ENCODE results near the gene HSF5. TPM values are rescaled to one million over a fixed set of nuclear protein-coding genes. Genes with fewer than 3 reads are reported as not detected.
A peak's percentile ranks its signal among the peaks of the same experiment; 100 is the strongest.

Gene HSF5
- total and polyA plus RNA-seq, 2 of the 13 experiments (the other 11 are each of a cell fraction or from before 2014, with no cell fraction given) = not detected

DNA sequence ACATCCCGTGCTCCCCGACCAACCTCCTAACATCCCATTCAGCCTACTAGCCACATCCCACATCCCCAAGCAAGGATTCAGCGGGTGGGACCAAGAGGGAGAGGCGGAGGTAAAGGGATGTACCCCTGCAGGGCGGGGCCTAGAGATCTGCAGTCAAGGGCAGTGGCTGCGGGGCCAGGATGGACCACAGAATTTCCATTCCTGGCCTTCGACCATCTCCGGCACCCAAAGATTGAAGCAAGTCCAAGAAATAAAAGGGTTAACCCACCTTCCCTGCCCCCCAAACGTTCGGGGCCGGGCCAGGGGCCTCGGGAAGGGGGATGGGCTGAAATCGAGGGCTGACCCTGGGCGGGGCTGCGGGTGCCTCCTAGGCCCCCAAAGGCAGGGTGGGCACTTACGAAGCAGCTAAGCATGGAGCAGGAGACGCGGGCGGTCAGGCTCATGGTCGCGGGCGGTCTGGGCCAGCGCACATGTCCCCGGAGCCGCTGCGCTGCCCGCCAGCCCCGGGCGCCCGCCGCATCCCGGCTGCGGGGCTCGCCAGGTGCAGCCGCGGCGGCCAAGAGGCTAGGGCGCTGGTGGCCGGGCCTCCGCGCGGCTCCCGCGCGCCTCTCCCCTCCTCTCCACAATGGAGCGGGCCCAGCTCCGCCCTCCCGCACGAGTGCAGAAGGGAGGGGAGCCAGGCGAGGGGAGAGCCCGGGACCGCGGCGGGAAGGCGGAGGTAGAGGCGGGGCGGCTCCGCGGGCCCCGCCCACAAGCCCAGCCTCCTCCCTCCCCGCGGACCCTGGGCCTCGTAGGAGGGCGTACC lies 26.0 kb upstream of the HSF5 start, which contains the start of gene MTMR4 (continued):
- TF ChIP-seq, protein P1, sequence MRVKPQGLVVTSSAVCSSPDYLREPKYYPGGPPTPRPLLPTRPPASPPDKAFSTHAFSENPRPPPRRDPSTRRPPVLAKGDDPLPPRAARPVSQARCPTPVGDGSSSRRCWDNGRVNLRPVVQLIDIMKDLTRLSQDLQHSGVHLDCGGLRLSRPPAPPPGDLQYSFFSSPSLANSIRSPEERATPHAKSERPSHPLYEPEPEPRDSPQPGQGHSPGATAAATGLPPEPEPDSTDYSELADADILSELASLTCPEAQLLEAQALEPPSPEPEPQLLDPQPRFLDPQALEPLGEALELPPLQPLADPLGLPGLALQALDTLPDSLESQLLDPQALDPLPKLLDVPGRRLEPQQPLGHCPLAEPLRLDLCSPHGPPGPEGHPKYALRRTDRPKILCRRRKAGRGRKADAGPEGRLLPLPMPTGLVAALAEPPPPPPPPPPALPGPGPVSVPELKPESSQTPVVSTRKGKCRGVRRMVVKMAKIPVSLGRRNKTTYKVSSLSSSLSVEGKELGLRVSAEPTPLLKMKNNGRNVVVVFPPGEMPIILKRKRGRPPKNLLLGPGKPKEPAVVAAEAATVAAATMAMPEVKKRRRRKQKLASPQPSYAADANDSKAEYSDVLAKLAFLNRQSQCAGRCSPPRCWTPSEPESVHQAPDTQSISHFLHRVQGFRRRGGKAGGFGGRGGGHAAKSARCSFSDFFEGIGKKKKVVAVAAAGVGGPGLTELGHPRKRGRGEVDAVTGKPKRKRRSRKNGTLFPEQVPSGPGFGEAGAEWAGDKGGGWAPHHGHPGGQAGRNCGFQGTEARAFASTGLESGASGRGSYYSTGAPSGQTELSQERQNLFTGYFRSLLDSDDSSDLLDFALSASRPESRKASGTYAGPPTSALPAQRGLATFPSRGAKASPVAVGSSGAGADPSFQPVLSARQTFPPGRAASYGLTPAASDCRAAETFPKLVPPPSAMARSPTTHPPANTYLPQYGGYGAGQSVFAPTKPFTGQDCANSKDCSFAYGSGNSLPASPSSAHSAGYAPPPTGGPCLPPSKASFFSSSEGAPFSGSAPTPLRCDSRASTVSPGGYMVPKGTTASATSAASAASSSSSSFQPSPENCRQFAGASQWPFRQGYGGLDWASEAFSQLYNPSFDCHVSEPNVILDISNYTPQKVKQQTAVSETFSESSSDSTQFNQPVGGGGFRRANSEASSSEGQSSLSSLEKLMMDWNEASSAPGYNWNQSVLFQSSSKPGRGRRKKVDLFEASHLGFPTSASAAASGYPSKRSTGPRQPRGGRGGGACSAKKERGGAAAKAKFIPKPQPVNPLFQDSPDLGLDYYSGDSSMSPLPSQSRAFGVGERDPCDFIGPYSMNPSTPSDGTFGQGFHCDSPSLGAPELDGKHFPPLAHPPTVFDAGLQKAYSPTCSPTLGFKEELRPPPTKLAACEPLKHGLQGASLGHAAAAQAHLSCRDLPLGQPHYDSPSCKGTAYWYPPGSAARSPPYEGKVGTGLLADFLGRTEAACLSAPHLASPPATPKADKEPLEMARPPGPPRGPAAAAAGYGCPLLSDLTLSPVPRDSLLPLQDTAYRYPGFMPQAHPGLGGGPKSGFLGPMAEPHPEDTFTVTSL (CRISPR knock-in tag; IDR thresholded peaks at IDR 0.05; ENCODE audit: borderline replicate concordance) = 0 out of 2 replicates have a peak, but pooled peaks have one; percentile 35
- TF ChIP-seq ZZZ3 (CRISPR knock-in tag; IDR thresholded peaks at IDR 0.05; ENCODE audit: borderline replicate concordance) (no peak), ZBTB3 (CRISPR knock-in tag; IDR thresholded peaks at IDR 0.05; ENCODE audit: borderline replicate concordance, low read depth) (no peak), ZNF205 (CRISPR knock-in tag; IDR thresholded peaks at IDR 0.05) (no peak), HOXD1 (CRISPR knock-in tag; IDR thresholded peaks at IDR 0.05) (no peak), ZNF781 (CRISPR knock-in tag; IDR thresholded peaks at IDR 0.05; ENCODE audit: borderline replicate concordance, not compliant biosample characterization) (peak; percentile 61), KDM6A (CRISPR knock-in tag; IDR thresholded peaks at IDR 0.05; ENCODE audit: low read depth) (no peak), SRSF4 (IDR thresholded peaks at IDR 0.05; ENCODE audit: low read depth, low read length, poor library complexity, severe bottlenecking) (no peak), CENPT (CRISPR knock-in tag; IDR thresholded peaks at IDR 0.05; ENCODE audit: low read depth) (no peak; the same call in 1 of the 2 replicates), SPEN (CRISPR knock-in tag; IDR thresholded peaks at IDR 0.05; ENCODE audit: low read depth) (peak; percentile 72), ZNF44 (CRISPR knock-in tag; IDR thresholded peaks at IDR 0.05) (no peak), AGO2 (optimal IDR thresholded peaks at IDR 0.05; ENCODE audit: low read depth, low read length) (peak; percentile 79), NR2C2 (CRISPR knock-in tag; IDR thresholded peaks at IDR 0.05; ENCODE audit: borderline replicate concordance) (peak; percentile 29; the same call in 1 of the 2 replicates), RBM22 (optimal IDR thresholded peaks at IDR 0.05; ENCODE audit: low read length) (no peak)
- TF ChIP-seq, protein P2, sequence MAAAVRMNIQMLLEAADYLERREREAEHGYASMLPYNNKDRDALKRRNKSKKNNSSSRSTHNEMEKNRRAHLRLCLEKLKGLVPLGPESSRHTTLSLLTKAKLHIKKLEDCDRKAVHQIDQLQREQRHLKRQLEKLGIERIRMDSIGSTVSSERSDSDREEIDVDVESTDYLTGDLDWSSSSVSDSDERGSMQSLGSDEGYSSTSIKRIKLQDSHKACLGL (CRISPR knock-in tag; IDR thresholded peaks at IDR 0.05) = peak; percentile 29; the same call in 1 of the 2 replicates
- TF ChIP-seq, protein P3, sequence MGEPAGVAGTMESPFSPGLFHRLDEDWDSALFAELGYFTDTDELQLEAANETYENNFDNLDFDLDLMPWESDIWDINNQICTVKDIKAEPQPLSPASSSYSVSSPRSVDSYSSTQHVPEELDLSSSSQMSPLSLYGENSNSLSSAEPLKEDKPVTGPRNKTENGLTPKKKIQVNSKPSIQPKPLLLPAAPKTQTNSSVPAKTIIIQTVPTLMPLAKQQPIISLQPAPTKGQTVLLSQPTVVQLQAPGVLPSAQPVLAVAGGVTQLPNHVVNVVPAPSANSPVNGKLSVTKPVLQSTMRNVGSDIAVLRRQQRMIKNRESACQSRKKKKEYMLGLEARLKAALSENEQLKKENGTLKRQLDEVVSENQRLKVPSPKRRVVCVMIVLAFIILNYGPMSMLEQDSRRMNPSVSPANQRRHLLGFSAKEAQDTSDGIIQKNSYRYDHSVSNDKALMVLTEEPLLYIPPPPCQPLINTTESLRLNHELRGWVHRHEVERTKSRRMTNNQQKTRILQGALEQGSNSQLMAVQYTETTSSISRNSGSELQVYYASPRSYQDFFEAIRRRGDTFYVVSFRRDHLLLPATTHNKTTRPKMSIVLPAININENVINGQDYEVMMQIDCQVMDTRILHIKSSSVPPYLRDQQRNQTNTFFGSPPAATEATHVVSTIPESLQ (CRISPR knock-in tag; conservative IDR thresholded peaks at IDR 0.05) = no peak
- TF ChIP-seq, protein P4, sequence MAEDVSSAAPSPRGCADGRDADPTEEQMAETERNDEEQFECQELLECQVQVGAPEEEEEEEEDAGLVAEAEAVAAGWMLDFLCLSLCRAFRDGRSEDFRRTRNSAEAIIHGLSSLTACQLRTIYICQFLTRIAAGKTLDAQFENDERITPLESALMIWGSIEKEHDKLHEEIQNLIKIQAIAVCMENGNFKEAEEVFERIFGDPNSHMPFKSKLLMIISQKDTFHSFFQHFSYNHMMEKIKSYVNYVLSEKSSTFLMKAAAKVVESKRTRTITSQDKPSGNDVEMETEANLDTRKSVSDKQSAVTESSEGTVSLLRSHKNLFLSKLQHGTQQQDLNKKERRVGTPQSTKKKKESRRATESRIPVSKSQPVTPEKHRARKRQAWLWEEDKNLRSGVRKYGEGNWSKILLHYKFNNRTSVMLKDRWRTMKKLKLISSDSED (CRISPR knock-in tag; IDR thresholded peaks at IDR 0.05) = no peak
- TF ChIP-seq, protein P5, sequence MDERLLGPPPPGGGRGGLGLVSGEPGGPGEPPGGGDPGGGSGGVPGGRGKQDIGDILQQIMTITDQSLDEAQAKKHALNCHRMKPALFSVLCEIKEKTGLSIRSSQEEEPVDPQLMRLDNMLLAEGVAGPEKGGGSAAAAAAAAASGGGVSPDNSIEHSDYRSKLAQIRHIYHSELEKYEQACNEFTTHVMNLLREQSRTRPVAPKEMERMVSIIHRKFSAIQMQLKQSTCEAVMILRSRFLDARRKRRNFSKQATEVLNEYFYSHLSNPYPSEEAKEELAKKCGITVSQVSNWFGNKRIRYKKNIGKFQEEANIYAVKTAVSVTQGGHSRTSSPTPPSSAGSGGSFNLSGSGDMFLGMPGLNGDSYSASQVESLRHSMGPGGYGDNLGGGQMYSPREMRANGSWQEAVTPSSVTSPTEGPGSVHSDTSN (CRISPR knock-in tag; IDR thresholded peaks at IDR 0.05) = no peak

Measured in HepG2 (cell line).